Esophagus muscularis mucosa (tissue), 4 donors: ENCODE measurements around the gene MYL5.

Source experiments
- EP300 ChIP-seq: sonication (generic); formaldehyde crosslinking; IDR thresholded peaks from one replicate; pipeline ENCODE4 v1.6.1; 2017; ENCODE audit warnings: antibody characterized with exemption
- POLR2A ChIP-seq: fragments of 450-650 bp; IDR thresholded peaks from one replicate; pipeline ENCODE4 v1.6.1; 2017; ENCODE audit warnings: antibody characterized with exemption, moderate library complexity, mild to moderate bottlenecking, low read depth
- POLR2AphosphoS5 ChIP-seq, 2 donors: sonication (generic); formaldehyde crosslinking; IDR thresholded peaks; one replicate each; pipeline ENCODE4 v1.6.1; 2017; ENCODE audit warnings: antibody characterized with exemption in 2 of 2
- TF ChIP-seq, protein P1 (sequence below), 3 experiments: fragments of 200-600 bp in 2 of 3; fragments of 450-650 bp in 1 of 3; sonication (generic) in 2 of 3; IDR thresholded peaks; one replicate each; pipeline ENCODE4 v1.5.1; 2017 to 2019; ENCODE audit warnings: antibody characterized with exemption in 3 of 3, mild to moderate bottlenecking in 2 of 3, moderate library complexity in 1 of 3

DNA sequence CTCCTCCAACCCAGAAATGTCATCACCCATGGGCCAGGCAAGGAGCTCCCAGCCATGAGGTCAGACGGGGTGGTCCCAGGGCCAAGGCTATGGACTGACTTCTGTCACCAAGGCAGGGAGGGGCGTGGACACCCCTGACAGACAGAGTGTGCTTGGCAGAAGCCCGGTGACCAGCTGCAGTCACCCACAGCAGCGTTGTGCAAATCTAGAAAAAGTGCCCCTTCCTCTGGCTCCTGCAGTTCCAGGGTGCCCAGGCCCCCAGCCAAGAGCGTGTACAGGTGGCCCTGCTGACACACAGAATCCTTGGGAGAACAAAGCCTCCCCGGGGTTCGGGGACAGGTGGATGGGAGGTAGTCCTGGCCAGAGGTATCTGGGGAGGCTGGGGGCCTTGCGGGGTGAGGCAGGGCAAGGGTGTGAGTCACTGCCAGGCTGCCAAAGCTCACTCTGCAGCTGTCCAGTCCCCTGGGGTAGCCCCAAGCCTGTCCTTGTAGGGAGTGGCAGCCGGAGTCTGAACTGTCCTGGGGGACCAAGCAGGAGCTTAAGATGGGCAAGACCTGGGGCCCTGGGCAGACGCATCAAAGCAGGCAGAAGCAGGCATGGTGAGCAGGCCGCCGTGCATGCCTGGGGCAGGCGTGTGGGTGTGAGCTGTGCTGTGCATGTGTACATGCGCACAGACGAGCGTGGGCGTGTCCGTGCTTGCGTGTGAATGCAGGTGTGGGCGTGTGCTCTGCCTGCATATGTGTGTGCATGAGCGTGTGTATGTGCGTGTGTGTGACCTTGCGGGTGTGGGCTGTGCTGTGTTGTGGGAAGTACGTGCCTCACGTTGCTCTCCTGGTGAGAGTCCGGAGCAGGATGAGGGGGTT lies 3.3 kb downstream of the MYL5 start:
- TF ChIP-seq, protein P1, sequence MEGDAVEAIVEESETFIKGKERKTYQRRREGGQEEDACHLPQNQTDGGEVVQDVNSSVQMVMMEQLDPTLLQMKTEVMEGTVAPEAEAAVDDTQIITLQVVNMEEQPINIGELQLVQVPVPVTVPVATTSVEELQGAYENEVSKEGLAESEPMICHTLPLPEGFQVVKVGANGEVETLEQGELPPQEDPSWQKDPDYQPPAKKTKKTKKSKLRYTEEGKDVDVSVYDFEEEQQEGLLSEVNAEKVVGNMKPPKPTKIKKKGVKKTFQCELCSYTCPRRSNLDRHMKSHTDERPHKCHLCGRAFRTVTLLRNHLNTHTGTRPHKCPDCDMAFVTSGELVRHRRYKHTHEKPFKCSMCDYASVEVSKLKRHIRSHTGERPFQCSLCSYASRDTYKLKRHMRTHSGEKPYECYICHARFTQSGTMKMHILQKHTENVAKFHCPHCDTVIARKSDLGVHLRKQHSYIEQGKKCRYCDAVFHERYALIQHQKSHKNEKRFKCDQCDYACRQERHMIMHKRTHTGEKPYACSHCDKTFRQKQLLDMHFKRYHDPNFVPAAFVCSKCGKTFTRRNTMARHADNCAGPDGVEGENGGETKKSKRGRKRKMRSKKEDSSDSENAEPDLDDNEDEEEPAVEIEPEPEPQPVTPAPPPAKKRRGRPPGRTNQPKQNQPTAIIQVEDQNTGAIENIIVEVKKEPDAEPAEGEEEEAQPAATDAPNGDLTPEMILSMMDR (IDR thresholded peaks at IDR 0.05), result no peak
- no peak for TF ChIP-seq POLR2A
- no peak for TF ChIP-seq EP300
- no peak for TF ChIP-seq POLR2AphosphoS5 (IDR thresholded peaks at IDR 0.05)
